A673 (cell line): ENCODE data around the gene FAM163A. TPM values are rescaled to one million over a fixed set of nuclear protein-coding genes. Genes with fewer than 3 reads are reported as not detected.

Experiments
- BruUV-seq: library from RNA; stranded (reverse); fragments of 400-500 nt; replicated peaks from 2 replicates; lab custom pipeline; 2021; lab: Mats Ljungman, UMichigan
- CTCF ChIA-PET: fragments of 300-600 bp; sonication (Branson Sonifier 250); formaldehyde crosslinking; loops from one replicate; lab custom pipeline; 2022; ENCODE audit warnings: antibody characterized with exemption; lab: Charles Lee
- POLR2A ChIA-PET: fragments of 300-600 bp; sonication (Branson Sonifier 250); formaldehyde crosslinking; loops from one replicate; lab custom pipeline; 2022; ENCODE audit warnings: antibody characterized with exemption; ENCODE audit not compliant: low non-redundant PET; lab: Charles Lee
- DNase-seq: peaks from one replicate; pipeline ENCODE4 v3.0.0-alpha.2; 2015; ENCODE audit warnings: low spot score
- H3K27ac ChIP-seq: fragments of 200-600 bp; sonication (generic); 2 replicates; pipeline ENCODE4 v1.5.1; 2016; ENCODE audit warnings: mixed run types, low read depth, mild to moderate bottlenecking, mixed read lengths, antibody characterized with exemption, low read length; ENCODE audit not compliant: poor library complexity, severe bottlenecking
- H3K27me3 ChIP-seq: fragments of 200-600 bp; sonication (generic); replicated peaks from 2 replicates; pipeline ENCODE4 v1.6.1; 2017; ENCODE audit warnings: mixed run types, low read depth, mild to moderate bottlenecking, mixed read lengths, antibody characterized with exemption, low read length; ENCODE audit not compliant: insufficient read depth, poor library complexity
- H3K36me3 ChIP-seq: fragments of 200-600 bp; sonication (generic); 2 replicates; pipeline ENCODE4 v1.6.1; 2016; ENCODE audit warnings: mixed run types, mild to moderate bottlenecking, mixed read lengths, antibody characterized with exemption, low read length; ENCODE audit not compliant: insufficient read depth, poor library complexity, severe bottlenecking
- H3K4me1 ChIP-seq: fragments of 200-600 bp; sonication (generic); 2 replicates; pipeline ENCODE4 v1.6.1; 2017; ENCODE audit warnings: mixed run types, mild to moderate bottlenecking, mixed read lengths, antibody characterized with exemption, low read length; ENCODE audit not compliant: insufficient read depth, poor library complexity, severe bottlenecking
- H3K4me3 ChIP-seq: fragments of 200-600 bp; sonication (generic); 2 replicates; pipeline ENCODE4 v1.5.1; 2016; ENCODE audit warnings: low read depth, mixed run types, mild to moderate bottlenecking, mixed read lengths, low read length; ENCODE audit not compliant: poor library complexity, severe bottlenecking
- H3K9me3 ChIP-seq: fragments of 200-600 bp; sonication (generic); 2 replicates; pipeline ENCODE4 v1.6.1; 2016; ENCODE audit warnings: mixed run types, low read depth, mild to moderate bottlenecking, mixed read lengths, antibody characterized with exemption, low read length; ENCODE audit not compliant: poor library complexity, severe bottlenecking
- CTCF ChIP-seq: fragments of 300-800, 200-600 bp; sonication (generic); conservative IDR thresholded peaks from 2 replicates; pipeline ENCODE4 v1.5.1; 2017; ENCODE audit warnings: low read depth, mild to moderate bottlenecking, antibody characterized with exemption, low read length, moderate library complexity, mixed read lengths
- EZH2 ChIP-seq: fragments of 200-600 bp; sonication (generic); IDR thresholded peaks from 2 replicates; pipeline ENCODE4 v1.6.1; 2017; ENCODE audit warnings: borderline replicate concordance, low read depth, mild to moderate bottlenecking, mixed read lengths, antibody characterized with exemption, low read length; ENCODE audit not compliant: poor library complexity, severe bottlenecking
- intact Hi-C: fragments of 100-400 bp; cut with micrococcal nuclease; formaldehyde crosslinking; loops from one replicate; pipeline ENCODE4 v1.10.0; 2022; ENCODE audit not compliant: unreplicated experiment
- total RNA-seq: library from RNA; stranded (reverse); gene quantifications from 2 replicates; pipeline ENCODE4 v1.2.3, GENCODE V29; 2021

Gene FAM163A
- total RNA-seq, 1 experiment from 2014 or later: not detected

GRCh38 chr1:179760521-179760920 lies 17.4 kb downstream of the FAM163A start:
- peaks cover 42% of the 10 kb centered on the region for H3K27me3 ChIP-seq
- H3K4me3 ChIP-seq: no peak overlapping the region
- no peaks in the 10 kb centered on the region for H3K36me3 ChIP-seq
- no peaks in the 10 kb centered on the region for H3K9me3 ChIP-seq
- POLR2A ChIA-PET: interaction anchor here (0.6 kb wide), 1 partner anchor 24 kb away, joined by 3 read pairs; no protein-coding TSS in a partner anchor
- H3K4me1 ChIP-seq: no peaks in the 10 kb centered on the region
- intact Hi-C loops: no loop called here
- DNase-seq: no peak
- H3K27ac ChIP-seq: no peak overlapping the region
- CTCF ChIA-PET: no interaction called here
- TF ChIP-seq EZH2: no peak
- no peak for TF ChIP-seq CTCF
- BruUV-seq: no TSS peak

- TF ChIP-seq EZH2 (no peak), CTCF (no peak)
- POLR2A ChIA-PET: no interaction called here
- CTCF ChIA-PET: interaction anchor here (0.9 kb wide), 1 partner anchor 54 kb away, joined by 3 read pairs; no protein-coding TSS in a partner anchor
- Histone ChIP-seq H3K4me1 (no peaks in the 10 kb centered on the region), H3K27ac (no peak overlapping the region), H3K4me3 (no peak overlapping the region), H3K36me3 (no peaks in the 10 kb centered on the region), H3K27me3 (peaks cover 42% of the 10 kb centered on the region), H3K9me3 (no peaks in the 10 kb centered on the region)
- intact Hi-C loops: no loop called here
- BruUV-seq: no TSS peak
- no peak for DNase-seq
These were observed 18.2 kb downstream of the FAM163A start for GRCh38 chr1:179761296-179761695.

- no peak for DNase-seq
- Histone ChIP-seq H3K27ac (no peak overlapping the region), H3K9me3 (no peaks in the 10 kb centered on the region), H3K4me1 (no peaks in the 10 kb centered on the region), H3K4me3 (no peak overlapping the region), H3K36me3 (no peaks in the 10 kb centered on the region), H3K27me3 (peaks cover 40% of the 10 kb centered on the region)
- no TSS peak for BruUV-seq
- TF ChIP-seq EZH2 (no peak), CTCF (no peak)
- intact Hi-C loops: no loop called here
- ChIA-PET POLR2A (no interaction called here), CTCF (interaction anchor here (0.9 kb wide), 1 partner anchor 53 kb away, joined by 3 read pairs; no protein-coding TSS in a partner anchor)
These were observed 19.0 kb downstream of the FAM163A start for GRCh38 chr1:179761846-179762640.
